IPS-NIHi7 (cell line): ENCODE results near the gene SRRD.
"Not testable (repeated sequence)": the region's sequence is repeated elsewhere in the genome, so short reads cannot be mapped to it uniquely, and the experiment has no call there.

Experiments used
- DNase-seq: peaks from one replicate; pipeline ENCODE4 v3.0.0; 2012; ENCODE audit warnings: mixed read lengths; ENCODE audit errors: extremely low spot score

Gene SRRD

DNA sequence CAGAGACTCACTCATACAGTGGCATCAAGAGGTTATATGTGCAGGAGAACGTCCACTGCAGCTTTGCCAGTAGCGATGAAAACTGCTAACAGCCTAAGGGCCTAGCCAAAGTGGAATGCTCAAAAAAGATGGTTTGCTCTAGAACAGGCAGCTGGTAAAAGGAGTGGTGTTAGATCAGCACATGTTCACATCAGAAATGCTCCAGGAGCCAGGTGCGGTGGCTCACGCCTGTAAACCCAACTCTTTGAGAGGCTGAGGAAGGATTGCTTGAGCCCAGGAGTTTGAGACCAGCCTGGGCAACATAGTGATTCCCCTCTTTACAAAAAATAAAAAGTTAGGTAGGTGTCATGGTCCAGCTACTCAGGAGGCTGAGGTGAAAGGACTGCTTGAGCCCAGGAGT is 38.9 kb downstream of the SRRD start:
- no peak for DNase-seq

DNA sequence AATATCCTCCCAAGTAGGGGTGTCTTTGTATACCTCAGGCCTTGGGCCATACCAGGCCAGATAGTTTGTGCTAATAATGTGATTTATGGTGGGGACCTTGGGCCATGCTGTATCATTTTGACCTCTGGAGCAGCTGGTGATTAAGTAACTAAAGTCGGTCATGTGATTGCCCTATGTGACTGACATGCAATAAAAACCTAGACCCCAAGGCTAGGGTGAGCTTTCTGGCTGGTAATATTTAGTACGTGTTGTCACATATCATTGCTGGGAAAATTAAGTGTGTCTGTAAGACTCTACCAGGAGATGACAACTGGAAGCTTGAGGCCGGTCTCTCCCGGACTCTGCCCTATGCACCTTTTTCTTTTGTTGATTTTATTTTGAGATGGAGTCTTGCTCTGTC is 41.2 kb downstream of the SRRD start:
- no peak for DNase-seq

DNA sequence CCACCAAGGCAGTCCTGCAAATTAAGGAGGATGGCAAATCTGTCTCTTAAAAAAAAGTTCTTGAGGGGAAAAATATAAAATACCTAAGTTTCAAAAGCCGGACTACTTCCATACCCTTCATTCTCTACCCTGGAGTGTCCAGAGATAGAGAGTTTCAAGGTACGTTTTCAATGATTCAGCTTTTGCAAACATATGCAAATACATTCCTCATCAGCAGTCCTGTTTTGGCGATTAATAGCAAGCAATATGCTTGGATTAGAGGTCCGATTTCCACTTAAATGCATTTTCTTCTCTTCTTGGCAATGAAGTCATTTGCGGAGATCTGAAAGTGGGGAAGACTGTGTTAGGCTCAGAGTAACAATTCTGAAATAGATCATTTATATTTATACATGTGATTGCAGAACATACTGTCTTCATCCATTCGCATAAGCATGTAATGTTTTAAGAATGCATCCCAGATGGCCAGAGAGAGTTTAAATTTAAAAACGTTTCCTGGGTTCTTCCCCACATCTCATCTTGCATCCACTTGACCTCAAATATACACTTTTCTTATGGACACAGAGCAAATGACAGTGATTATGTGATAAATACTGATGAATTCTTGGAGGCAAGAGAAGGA is 42.4 kb downstream of the SRRD start:
- no peak for DNase-seq

DNA sequence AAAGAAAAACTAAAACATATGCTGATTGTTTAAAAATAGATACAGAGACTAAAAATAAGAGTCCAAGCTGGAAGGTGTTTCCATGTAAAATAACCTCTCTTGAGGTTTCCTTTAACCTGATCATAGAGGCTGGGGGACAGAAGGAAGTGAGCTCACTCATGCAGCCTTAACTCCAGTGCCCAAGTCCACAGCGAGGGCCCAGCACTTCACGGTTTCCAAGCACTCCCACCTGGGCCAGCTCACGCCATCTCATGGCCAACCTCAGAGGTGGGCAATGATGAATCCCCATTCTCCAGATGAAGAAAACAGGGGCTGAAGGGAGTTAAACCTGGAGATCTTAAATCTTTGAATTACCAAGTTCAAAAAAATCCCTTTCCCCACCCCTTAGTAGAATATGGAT is 43.5 kb downstream of the SRRD start:
- DNase-seq, result no peak

DNA sequence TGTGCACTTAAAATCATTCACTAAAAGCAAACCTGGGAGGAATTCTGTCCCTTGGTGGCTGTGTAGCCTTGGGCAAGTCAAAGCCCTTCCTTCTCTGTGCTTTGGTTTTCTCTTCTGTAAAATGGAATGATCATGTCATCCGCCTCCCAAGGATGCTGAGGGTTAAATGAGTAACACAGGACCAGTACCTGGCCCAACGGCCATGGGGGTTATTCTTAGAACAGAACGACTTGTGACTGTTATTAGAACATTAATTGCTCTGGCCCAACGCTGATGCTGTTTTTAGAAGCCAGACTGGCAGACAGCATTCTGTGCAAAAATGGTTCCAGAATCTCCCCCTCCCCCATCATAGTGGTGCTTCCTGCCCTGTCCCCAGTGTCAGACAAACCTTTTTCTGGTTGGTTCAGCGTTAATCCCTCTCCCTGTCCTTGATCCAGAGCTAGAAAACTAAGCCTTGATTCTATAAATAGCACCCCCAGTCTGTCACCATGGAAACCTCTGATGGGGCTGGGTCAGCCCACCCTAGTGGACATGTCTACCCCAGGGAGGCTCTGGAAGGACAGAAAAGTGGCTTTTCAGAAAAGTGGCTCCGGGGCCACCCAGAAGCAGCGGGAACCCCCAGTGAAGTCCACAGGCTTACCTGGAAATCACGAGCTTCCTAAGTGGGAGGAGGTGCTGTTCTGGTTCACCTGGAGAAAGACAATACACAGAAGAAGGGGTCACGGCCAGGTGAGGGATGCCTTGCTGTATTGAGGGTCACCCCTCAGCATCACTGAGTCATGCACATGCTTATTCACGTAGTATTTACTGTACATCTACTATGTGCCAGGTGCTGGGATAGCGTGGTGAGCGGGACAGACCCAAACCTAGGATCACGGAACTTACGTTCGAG is 44.1 kb downstream of the SRRD start:
- DNase-seq, result no peak

DNA sequence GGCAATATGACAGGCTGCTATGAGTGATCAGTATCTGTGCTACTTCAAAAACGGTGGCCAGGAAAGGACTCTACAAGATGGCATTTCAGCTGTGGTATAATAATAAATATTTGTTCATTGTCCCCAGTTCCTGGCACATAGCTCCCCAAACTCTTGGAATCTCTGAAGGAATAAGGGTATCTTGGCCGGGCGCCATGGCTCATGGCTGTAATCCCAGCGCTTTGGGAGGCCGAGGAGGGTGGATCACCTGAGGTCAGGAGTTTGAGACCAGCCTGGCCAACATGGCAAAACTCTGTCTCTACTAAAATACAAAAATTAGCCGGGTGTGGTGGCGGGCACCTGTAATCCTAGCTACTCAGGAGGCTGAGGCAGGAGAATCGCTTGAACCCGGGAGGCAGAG is 44.8 kb downstream of the SRRD start:
- DNase-seq, result not testable (repeated sequence)

DNA sequence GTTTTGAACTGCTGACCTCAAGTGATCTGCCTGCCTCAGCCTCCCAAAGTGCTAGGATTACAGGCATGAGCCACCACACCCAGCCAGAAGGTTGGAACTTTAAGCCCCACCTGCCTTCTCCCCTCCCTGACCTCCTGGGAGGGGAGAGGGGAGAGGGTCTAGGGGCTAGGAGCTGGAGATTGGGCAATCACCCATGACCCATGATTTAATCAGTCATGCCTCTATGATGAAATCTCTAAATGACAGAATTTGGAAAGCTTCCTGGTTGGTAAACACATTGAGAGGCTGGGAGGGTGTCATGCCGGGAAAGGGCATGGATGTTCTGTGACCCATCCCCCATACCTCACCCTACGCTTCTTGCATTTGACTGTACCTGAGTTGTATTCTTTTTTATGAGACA is 45.7 kb downstream of the SRRD start:
- no peak for DNase-seq

DNA sequence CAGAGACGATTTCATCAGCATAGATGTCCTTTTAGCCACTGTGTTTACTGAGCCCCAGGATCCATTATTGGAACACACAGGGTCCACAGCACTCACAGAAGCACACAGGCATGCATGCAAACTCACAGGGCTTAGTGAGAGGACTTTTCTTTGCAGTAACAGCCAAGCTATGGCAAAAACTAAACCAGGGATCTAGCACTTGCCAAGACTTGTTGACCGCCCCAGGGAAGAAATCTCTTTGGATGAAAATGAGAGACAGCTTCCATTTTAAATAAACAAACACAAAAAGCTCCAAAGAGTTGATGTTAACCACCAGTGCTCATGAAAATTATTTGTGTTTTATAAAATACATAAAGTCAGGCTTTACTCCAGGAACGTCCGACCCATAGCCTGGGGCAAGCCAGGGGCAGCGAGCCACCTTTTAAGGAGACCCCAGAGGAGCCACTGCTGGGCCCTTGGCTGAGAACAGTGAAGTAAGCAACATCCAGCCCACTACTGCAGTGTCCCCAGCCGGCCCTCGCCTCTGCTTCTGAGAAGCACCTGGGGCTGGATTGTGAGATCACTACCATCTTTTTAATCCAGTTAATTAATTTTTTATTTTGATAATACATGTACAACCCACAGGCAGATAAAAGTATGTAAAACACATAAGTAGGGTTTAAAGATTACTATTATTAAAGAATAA is 50.6 kb downstream of the SRRD start:
- DNase-seq, result no peak

DNA sequence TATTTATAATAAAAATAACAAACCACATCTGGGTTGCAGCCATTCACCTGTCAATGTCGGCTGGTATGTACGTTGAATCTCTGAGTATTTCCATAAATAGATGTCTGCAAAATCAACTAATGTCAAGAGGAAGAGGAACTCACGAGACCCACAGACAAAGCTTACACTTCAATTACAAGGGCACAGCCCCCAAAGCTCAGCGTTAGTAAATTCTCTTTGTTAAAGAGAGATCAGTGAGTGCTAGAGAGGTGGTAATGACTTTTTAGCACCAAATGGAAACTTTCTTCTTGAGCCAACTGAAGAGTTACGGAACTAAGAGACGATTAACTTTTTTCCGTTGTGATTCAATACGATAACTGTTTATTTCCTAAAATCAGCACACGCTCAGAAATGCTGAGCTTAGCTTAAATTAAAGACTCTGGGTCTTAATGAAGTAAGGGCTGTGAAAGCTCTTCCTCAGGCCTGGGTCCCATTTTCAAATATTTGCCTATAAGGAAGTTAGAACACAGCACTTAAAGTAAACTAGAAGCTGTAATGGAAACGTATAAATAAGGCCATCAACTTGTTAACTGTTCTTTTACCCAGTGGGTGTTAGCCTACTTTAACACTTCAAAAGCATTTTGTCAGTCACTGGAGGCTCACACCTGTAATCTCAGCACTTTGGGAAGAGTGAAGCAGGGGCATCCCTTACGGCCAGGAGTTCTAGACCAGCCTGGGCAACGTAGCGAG is 51.4 kb downstream of the SRRD start:
- DNase-seq, result no peak

DNA sequence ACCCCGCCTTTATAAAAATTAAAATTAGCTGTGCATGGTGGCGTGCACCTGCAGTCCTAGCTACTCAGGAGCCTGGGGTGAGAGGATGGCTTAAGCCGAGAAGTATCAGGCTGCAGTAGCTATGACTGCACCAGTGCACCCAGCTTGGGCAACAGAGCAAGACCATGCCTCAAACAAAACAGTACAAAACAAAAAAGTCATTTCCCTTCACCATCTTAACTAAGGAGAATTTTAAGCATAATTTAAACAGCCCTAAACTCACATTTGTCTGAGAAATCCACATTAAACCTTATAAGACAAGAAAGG is 51.9 kb downstream of the SRRD start:
- DNase-seq, result no peak

DNA sequence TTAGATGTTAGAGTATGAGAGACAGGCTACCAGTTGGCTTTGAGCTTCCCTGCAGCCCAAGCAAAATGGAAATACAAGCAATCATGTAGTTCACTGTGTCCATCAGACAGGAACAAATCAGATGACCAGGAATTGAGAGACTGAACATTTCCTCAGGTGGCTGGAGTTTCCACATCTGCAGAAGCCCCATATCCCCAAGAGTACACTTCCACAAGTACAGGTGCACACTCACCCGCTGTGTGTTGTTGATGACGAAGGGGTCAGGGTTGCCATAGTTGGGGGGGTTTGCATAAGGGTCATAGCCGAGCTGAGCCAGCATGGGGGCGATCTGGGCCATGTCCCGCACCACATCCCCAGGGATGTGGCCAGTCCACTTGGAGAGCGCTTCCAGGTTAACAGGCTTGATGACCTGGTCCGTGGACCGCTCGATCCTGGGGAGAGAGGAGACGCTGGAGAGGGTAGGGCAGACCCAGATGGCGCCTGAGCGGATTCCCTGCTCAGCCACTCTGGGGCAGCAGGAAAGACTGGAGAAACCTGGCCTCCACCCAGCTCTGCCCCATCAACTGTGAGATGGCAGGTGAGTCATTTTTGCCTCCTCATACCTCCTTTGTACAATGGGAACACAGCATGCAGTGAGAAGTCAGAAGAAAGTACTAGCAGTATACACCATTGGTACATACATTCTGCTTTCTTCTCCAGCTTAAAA is 52.5 kb downstream of the SRRD start:
- no peak for DNase-seq

DNA sequence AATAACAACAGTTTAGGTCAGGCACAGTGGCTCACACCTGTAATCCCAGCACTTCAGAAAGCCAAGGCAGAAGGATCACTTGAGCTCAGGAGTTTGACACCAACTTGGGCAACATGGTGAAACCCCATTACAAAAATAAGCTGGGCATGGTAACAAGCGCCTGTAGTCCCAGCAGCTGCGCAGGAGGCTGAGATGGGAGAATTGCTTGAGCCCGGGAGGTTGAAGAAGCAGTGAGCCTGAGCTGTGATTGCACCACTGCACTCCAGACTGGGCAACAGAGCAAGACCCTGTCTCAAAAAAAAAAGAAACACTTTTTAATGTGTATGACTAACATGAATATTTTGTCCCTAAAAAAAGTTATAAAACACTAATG is 53.1 kb downstream of the SRRD start:
- DNase-seq, result no peak

DNA sequence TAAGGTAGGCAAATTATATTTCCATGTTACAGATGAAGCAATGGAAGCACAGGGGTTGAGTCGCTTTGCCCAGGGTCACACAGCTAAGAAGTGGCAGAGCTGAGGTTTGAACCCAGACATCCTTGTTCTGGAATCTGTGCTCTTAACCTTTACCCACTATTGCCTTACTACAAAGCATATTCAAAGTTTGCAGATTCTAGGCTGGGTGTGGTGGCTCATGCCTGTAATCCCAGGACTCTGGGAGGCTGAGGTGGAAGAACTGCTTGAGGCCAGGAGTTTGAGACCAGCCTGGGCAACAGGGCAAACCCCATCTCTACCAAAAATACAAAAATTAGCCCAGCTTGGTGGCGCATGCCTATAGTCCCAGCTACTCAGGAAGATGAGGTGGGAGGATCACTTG is 56.4 kb downstream of the SRRD start:
- no peak for DNase-seq

DNA sequence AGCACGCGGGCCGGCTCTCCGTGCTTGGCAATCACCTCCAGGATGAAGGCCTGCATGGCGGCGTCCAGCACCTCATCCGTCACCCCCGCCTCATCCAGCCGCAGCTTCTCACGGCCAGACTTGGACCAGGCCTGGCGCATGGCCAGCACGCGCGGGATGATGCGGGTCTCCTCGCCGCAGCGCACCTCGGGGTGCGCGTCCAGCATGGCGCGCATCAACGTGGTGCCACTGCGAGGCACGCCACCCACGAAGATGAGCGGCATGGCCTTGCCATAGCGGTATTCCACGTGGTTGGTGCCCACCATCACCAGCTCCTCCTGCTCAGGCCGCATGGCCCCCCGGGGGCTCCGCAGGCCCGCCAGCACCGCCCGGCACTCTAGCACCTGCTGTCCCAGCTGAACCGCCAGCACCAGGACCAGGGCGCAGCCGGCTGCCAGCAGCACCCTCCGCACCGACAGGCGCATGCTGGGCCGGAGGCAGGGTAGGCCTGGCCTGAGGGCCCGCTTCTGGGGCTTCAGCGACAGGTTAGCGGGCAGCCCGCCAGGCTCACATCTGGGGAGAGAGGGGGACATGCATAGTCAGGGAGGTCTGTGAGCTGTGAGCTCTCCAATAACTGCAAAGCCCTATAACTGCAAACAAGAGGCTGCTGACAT is 57.6 kb downstream of the SRRD start:
- no peak for DNase-seq

DNA sequence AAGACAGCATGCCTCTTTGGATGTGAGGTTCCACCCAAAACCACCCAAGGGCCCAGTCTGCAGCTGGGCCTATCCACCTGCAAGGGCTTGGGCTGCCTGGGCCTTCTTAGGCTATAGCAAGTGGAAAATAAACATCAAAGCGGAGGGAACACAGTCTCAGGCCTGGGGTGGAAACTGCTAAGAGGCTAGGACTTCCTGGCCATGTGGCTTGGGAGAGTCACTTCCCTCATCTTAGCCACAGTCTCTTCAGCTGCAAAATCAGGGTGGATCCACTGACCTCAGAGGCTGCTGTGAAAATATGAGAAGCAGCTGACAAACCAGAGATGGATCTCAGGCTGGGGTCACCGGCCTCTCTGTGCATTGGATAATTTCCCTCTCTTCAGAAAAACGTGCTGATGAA is 59.2 kb downstream of the SRRD start:
- DNase-seq, result no peak
